NT2/D1 (cell line): ENCODE results near the gene SORCS1.

Source experiments
- SUZ12 ChIP-seq: IDR thresholded peaks from 2 replicates; pipeline ENCODE4 v1.6.1; 2011; ENCODE audit not compliant: insufficient read length, insufficient read depth; ENCODE audit errors: extremely low read depth
- YY1 ChIP-seq: IDR thresholded peaks from 2 replicates; pipeline ENCODE4 v1.6.1; 2011; ENCODE audit not compliant: insufficient read length, insufficient read depth
- ZNF274 ChIP-seq: IDR thresholded peaks from 2 replicates; pipeline ENCODE4 v1.6.1; 2011; ENCODE audit warnings: mild to moderate bottlenecking, low read depth, low read length

GRCh38 chr10:106857728-106858127, 306.8 kb downstream of the SORCS1 start:
- TF ChIP-seq ZNF274: no peak
- no peak for TF ChIP-seq YY1
- no peak for TF ChIP-seq SUZ12
